ENCODE measurements around the gene CD7. TPM values are rescaled to one million over a fixed set of nuclear protein-coding genes. Genes with fewer than 3 reads are reported as not detected.

Gene CD7
- total and polyA plus RNA-seq, 4 donors = 0.33 to 3.4 (median 1.7) TPM

GRCh38 chr17:82302568-82302963, 14.8 kb downstream of the CD7 start:
- intact Hi-C loops (cut with DNase I) = no loop called here
- H3K27ac ChIP-seq (ENCODE audit: low read depth in 1 of 2, low read length in 2 of 2) = no peak overlapping the region
- no peak for DNase-seq
- 92 to 95% methylated on average over 10 to 15 of the region's 15 CpGs for WGBS, 2 donors
- no peaks in the 10 kb centered on the region for H3K27me3 ChIP-seq (ENCODE audit: control insufficient read depth in 1 of 2, insufficient read depth in 2 of 2, low read length in 1 of 2)
- H3K4me3 ChIP-seq (ENCODE audit: low read length in 2 of 2) = no peak overlapping the region
- H3K36me3 ChIP-seq (ENCODE audit: control insufficient read depth in 1 of 2, insufficient read depth in 2 of 2, low read length in 1 of 2) = no peaks in the 10 kb centered on the region
- H3K4me1 ChIP-seq (ENCODE audit: control insufficient read depth in 1 of 2, insufficient read depth in 2 of 2, low read length in 2 of 2) = no peaks in the 10 kb centered on the region
- no peak for ATAC-seq (ENCODE audit: low FRiP score)
- H3K9me3 ChIP-seq (ENCODE audit: control insufficient read depth, low read length) = no peaks in the 10 kb centered on the region

GRCh38 chr17:82301916-82302567, 15.4 kb downstream of the CD7 start:
- intact Hi-C loops (cut with DNase I) = no loop called here
- Histone ChIP-seq H3K27me3 (ENCODE audit: control insufficient read depth in 1 of 2, insufficient read depth in 2 of 2, low read length in 1 of 2) (no peaks in the 10 kb centered on the region), H3K36me3 (ENCODE audit: control insufficient read depth in 1 of 2, insufficient read depth in 2 of 2, low read length in 1 of 2) (no peaks in the 10 kb centered on the region), H3K9me3 (ENCODE audit: control insufficient read depth, low read length) (no peaks in the 10 kb centered on the region), H3K27ac (ENCODE audit: low read depth in 1 of 2, low read length in 2 of 2) (no peak overlapping the region), H3K4me3 (ENCODE audit: low read length in 2 of 2) (no peak overlapping the region), H3K4me1 (ENCODE audit: control insufficient read depth in 1 of 2, insufficient read depth in 2 of 2, low read length in 2 of 2) (no peaks in the 10 kb centered on the region)
- no peak for ATAC-seq (ENCODE audit: low FRiP score)
- WGBS, 2 donors = 83 to 90% methylated on average over 23 of the region's 23 CpGs
- no peak for DNase-seq

- H3K36me3 ChIP-seq (ENCODE audit: control insufficient read depth in 1 of 2, insufficient read depth in 2 of 2, low read length in 1 of 2) = no peaks in the 10 kb centered on the region
- no peaks in the 10 kb centered on the region for H3K9me3 ChIP-seq (ENCODE audit: control insufficient read depth, low read length)
- no peak overlapping the region for H3K4me3 ChIP-seq (ENCODE audit: low read length in 2 of 2)
- ATAC-seq (ENCODE audit: low FRiP score) (no peak), DNase-seq (no peak)
- no peak overlapping the region for H3K27ac ChIP-seq (ENCODE audit: low read depth in 1 of 2, low read length in 2 of 2)
- intact Hi-C loops (cut with DNase I) = no loop called here
- H3K4me1 ChIP-seq (ENCODE audit: control insufficient read depth in 1 of 2, insufficient read depth in 2 of 2, low read length in 2 of 2) = no peaks in the 10 kb centered on the region
- no peaks in the 10 kb centered on the region for H3K27me3 ChIP-seq (ENCODE audit: control insufficient read depth in 1 of 2, insufficient read depth in 2 of 2, low read length in 1 of 2)
- WGBS, 2 donors = 92 to 95% methylated on average over 12 of the region's 12 CpGs
Measured at GRCh38 chr17:82301300-82301915, 16.0 kb downstream of the CD7 start.

- peak; percentile 83 to 91 for DNase-seq
- no peak for ATAC-seq (ENCODE audit: low FRiP score)
- Histone ChIP-seq H3K27me3 (ENCODE audit: control insufficient read depth in 1 of 2, insufficient read depth in 2 of 2, low read length in 1 of 2) (no peaks in the 10 kb centered on the region), H3K36me3 (ENCODE audit: control insufficient read depth in 1 of 2, insufficient read depth in 2 of 2, low read length in 1 of 2) (no peaks in the 10 kb centered on the region), H3K4me1 (ENCODE audit: control insufficient read depth in 1 of 2, insufficient read depth in 2 of 2, low read length in 2 of 2) (no peaks in the 10 kb centered on the region), H3K4me3 (ENCODE audit: low read length in 2 of 2) (no peak overlapping the region), H3K9me3 (ENCODE audit: control insufficient read depth, low read length) (no peaks in the 10 kb centered on the region), H3K27ac (ENCODE audit: low read depth in 1 of 2, low read length in 2 of 2) (no peak overlapping the region)
- intact Hi-C loops (cut with DNase I) = no loop called here
- WGBS, 2 donors = 38 to 39% methylated on average over 21 of the region's 21 CpGs
Measured at GRCh38 chr17:82300707-82301270, 16.6 kb downstream of the CD7 start.

GRCh38 chr17:82300228-82300627, 17.2 kb downstream of the CD7 start:
- DNase-seq = no peak
- Histone ChIP-seq H3K27me3 (ENCODE audit: control insufficient read depth in 1 of 2, insufficient read depth in 2 of 2, low read length in 1 of 2) (no peaks in the 10 kb centered on the region), H3K4me1 (ENCODE audit: control insufficient read depth in 1 of 2, insufficient read depth in 2 of 2, low read length in 2 of 2) (no peaks in the 10 kb centered on the region), H3K4me3 (ENCODE audit: low read length in 2 of 2) (no peak overlapping the region), H3K9me3 (ENCODE audit: control insufficient read depth, low read length) (no peaks in the 10 kb centered on the region), H3K27ac (ENCODE audit: low read depth in 1 of 2, low read length in 2 of 2) (no peak overlapping the region), H3K36me3 (ENCODE audit: control insufficient read depth in 1 of 2, insufficient read depth in 2 of 2, low read length in 1 of 2) (no peaks in the 10 kb centered on the region)
- ATAC-seq (ENCODE audit: low FRiP score) = no peak
- intact Hi-C loops (cut with DNase I) = no loop called here
- WGBS, 2 donors = 89 to 93% methylated on average over 13 of the region's 13 CpGs

- Histone ChIP-seq H3K4me3 (ENCODE audit: low read length in 2 of 2) (no peak overlapping the region), H3K27me3 (ENCODE audit: control insufficient read depth in 1 of 2, insufficient read depth in 2 of 2, low read length in 1 of 2) (no peaks in the 10 kb centered on the region), H3K9me3 (ENCODE audit: control insufficient read depth, low read length) (no peaks in the 10 kb centered on the region), H3K27ac (ENCODE audit: low read depth in 1 of 2, low read length in 2 of 2) (no peak overlapping the region), H3K4me1 (ENCODE audit: control insufficient read depth in 1 of 2, insufficient read depth in 2 of 2, low read length in 2 of 2) (no peaks in the 10 kb centered on the region), H3K36me3 (ENCODE audit: control insufficient read depth in 1 of 2, insufficient read depth in 2 of 2, low read length in 1 of 2) (no peaks in the 10 kb centered on the region)
- 93% methylated on average over 10 of the region's 10 CpGs for WGBS, 2 donors
- ATAC-seq (ENCODE audit: low FRiP score) (no peak), DNase-seq (no peak)
- intact Hi-C loops (cut with DNase I) = no loop called here
Measured at GRCh38 chr17:82299452-82299851, 18.0 kb downstream of the CD7 start.

GRCh38 chr17:82298538-82299421, 18.6 kb downstream of the CD7 start:
- Histone ChIP-seq H3K4me3 (ENCODE audit: low read length in 2 of 2) (no peak overlapping the region), H3K27ac (ENCODE audit: low read depth in 1 of 2, low read length in 2 of 2) (no peak overlapping the region), H3K36me3 (ENCODE audit: control insufficient read depth in 1 of 2, insufficient read depth in 2 of 2, low read length in 1 of 2) (no peaks in the 10 kb centered on the region), H3K4me1 (ENCODE audit: control insufficient read depth in 1 of 2, insufficient read depth in 2 of 2, low read length in 2 of 2) (no peaks in the 10 kb centered on the region), H3K9me3 (ENCODE audit: control insufficient read depth, low read length) (no peaks in the 10 kb centered on the region), H3K27me3 (ENCODE audit: control insufficient read depth in 1 of 2, insufficient read depth in 2 of 2, low read length in 1 of 2) (no peaks in the 10 kb centered on the region)
- ATAC-seq (ENCODE audit: low FRiP score) (no peak), DNase-seq (peak in 1 of 2 donors; percentile 75)
- intact Hi-C loops (cut with DNase I) = no loop called here
- WGBS, 2 donors = 62 to 69% methylated on average over 27 of the region's 27 CpGs

- no peak overlapping the region for H3K4me3 ChIP-seq (ENCODE audit: low read length in 2 of 2)
- H3K9me3 ChIP-seq (ENCODE audit: control insufficient read depth, low read length) = no peaks in the 10 kb centered on the region
- no peaks in the 10 kb centered on the region for H3K4me1 ChIP-seq (ENCODE audit: control insufficient read depth in 1 of 2, insufficient read depth in 2 of 2, low read length in 2 of 2)
- WGBS, 2 donors = 0 to 1% methylated on average over 36 of the region's 36 CpGs
- intact Hi-C loops (cut with DNase I) = no loop called here
- H3K27ac ChIP-seq (ENCODE audit: low read depth in 1 of 2, low read length in 2 of 2) = peak overlapping the region in 1 of 2 donors; percentile 4
- H3K36me3 ChIP-seq (ENCODE audit: control insufficient read depth in 1 of 2, insufficient read depth in 2 of 2, low read length in 1 of 2) = no peaks in the 10 kb centered on the region
- ATAC-seq (ENCODE audit: low FRiP score) (peak; percentile 87), DNase-seq (peak; percentile 94 to 95)
- H3K27me3 ChIP-seq (ENCODE audit: control insufficient read depth in 1 of 2, insufficient read depth in 2 of 2, low read length in 1 of 2) = no peaks in the 10 kb centered on the region
Measured at GRCh38 chr17:82297714-82298537, 19.5 kb downstream of the CD7 start.

Data from aorta (tissue), 5 donors.